NCI-H510A treated with DMSO at 0.1 percent for 48 hours (cell line): ENCODE data around the gene EFTUD2.
"Not testable (repeated sequence)": the region's sequence is repeated elsewhere in the genome, so short reads cannot be mapped to it uniquely, and the experiment has no call there.

Experiments used
- DNase-seq: peaks from one replicate; lab custom pipeline; 2025; lab: John Stamatoyannopoulos, UW

The EFTUD2 gene

GRCh38 chr17:44808656-44809388 is 90.4 kb downstream of the EFTUD2 start:
- not testable (repeated sequence) for DNase-seq

DNA sequence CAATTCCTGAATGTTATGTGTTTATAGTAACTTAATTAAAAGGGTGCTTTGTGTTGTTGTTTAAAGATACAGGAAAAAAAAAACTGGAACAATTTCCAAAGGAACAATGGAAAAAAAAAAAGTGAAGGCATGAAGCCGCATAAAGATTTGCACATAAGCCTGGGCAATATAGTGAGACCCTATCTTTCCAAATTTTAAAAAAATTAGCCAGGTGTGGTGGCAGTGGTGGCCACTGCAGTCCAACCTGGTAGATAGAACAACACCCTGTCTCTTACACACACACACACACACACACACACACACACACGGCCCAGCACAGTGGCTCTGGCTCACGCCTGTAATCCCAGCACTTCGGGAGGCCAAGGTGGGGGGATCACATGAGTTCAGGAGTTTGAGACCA is 91.1 kb downstream of the EFTUD2 start:
- no peak for DNase-seq

DNA sequence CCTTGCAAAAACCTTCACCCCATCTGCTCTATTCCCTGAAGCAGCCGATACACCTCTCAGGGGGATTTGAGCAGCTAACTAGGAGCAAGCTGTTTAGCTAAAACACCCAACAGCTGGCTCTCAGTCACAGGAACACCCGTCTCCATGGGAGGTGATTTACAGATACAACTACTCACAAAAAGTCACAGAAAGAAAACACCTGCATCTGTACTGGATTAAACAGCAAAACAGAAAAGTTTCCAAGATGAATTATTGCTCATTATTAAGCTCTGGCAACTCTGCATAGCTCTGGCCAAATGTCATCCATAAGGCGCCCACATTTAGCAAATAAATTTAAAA is 91.5 kb downstream of the EFTUD2 start:
- DNase-seq, result no peak

DNA sequence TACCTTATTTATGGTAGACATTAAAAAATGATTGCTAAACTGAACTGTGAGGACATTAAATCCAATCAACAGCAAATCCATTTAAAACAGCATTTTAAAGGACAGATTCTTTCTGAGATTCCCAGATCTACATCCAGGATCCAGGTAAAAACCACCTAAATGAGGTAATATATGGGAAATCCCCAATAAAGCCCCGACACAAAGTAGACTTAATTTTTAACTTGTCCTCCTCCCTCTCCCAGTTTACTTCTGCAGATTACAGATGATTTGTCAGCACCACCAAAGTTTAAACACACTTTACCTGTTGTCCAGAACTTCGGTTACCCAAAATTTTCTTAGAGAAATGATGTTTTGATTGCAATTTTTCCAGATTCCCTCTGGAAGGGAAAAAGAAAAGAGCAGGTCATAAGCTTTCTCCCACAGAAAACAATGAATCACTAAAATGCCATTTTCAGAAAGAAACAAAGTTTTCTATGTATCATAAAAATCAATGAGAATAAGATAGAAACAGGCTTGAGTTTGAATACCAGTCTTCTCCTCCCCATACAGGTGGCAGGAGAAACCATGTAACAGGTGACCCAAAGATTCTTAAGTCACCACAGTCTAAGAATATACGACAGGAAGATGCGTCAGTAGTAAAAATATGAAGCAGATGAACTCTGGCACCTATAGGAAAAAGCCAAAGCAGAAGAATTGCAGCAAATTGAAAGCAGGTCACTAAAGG is 92.0 kb downstream of the EFTUD2 start:
- DNase-seq, result no peak

DNA sequence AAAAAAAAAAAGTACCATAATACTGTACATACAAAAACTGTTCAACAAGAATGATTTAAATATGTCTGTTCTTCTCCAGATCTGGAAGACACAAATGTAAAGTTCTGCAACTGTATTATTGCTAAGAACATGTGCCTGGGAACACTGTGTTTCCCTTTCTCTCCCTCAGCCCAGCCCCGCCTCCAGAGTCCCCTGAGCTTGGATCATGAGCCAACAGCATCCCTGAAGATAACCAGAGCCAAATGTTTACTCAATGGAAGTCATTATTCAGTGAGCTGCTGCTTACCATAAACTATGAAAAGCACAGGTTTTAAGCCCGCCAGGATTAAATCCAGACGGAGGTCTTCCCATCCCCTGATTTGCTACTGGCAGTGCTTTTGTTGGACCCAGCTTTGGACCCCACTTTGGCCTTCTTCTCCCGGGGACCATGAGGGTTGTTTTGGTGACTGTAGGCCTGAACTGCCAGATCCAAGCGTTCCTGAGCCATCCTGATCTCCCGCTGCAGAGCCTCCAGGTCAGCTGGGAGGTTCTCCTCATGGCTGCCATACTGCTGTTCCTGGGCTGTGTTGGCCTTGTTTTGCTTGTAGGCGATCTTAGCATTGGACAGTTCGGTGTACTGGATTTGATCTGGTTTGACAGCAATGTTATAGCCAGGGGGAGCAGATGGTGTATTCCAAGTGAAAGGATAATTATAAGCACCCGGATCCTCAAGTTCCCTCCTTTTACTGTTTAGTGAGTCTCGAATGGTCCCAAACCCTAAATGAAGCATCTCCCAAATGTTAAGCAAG is 94.7 kb downstream of the EFTUD2 start:
- no peak for DNase-seq

DNA sequence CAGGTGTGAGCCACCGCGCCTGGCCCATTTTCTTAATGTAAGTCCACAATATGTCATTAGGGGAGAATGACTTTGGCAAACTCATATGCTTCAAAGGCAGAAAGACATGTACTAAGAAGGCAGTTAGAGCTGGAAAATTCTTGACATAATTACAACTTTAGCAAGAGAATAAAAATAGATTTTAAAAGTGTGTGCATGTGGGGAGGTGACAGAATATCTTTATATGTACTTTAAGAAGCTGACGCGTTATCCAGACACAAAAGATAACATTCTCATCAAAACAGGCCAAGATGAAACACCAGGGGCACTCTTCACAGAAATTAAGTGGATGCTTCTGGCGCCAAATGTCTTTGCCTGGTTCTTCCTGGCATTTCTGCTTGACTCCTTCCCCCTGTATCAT is 97.4 kb downstream of the EFTUD2 start:
- DNase-seq, result no peak
